Measurements from ENCODE around the gene MED15. TPM values are rescaled to one million over a fixed set of nuclear protein-coding genes. Genes with fewer than 3 reads are reported as not detected.

The MED15 gene
- total and polyA plus RNA-seq, 10 of the 15 experiments (the other 5 are each of a cell fraction or from before 2014, with no cell fraction given): 1.4 to 75.2 (median 26.9) TPM

GRCh38 chr22:20599117-20599516 is 91.7 kb downstream of the MED15 start (continued):
- TF ChIP-seq TAF1 (IDR thresholded peaks at IDR 0.05; ENCODE audit: borderline replicate concordance, low read depth, low read length) (no peak), USF2 (IDR thresholded peaks at IDR 0.05; ENCODE audit: borderline replicate concordance, low read depth, low read length) (no peak), SP1 (IDR thresholded peaks at IDR 0.05; ENCODE audit: low read depth, low read length) (no peak), SMAD1 (IDR thresholded peaks at IDR 0.05; ENCODE audit: low read depth, partially characterized antibody) (no peak), SMC3 (IDR thresholded peaks at IDR 0.05; ENCODE audit: borderline replicate concordance, low read length) (no peak), SREBF1 (IDR thresholded peaks at IDR 0.05; ENCODE audit: low read length) (no peak), MEF2A (IDR thresholded peaks at IDR 0.05; ENCODE audit: insufficient read depth, low read depth, low read length) (no peak)

GRCh38 chr22:20600137-20600673 is 92.8 kb downstream of the MED15 start:
- in situ Hi-C loops (cut with MboI): no loop called here
- Histone ChIP-seq H3K4me2 (ENCODE audit: control insufficient read depth, insufficient read depth) (no peak overlapping the region), H2AFZ (ENCODE audit: control insufficient read depth, low read depth, low read length) (no peak overlapping the region), H4K20me1 (ENCODE audit: control insufficient read depth, insufficient read depth) (no peaks in the 10 kb centered on the region), H3K4me3 (no peak overlapping the region), H3K27me3 (replicated peaks in 1 of 2; ENCODE audit: control insufficient read depth in 2 of 2, insufficient read depth in 2 of 2, low read length in 1 of 2) (no peaks in the 10 kb centered on the region), H3K27ac (ENCODE audit: control insufficient read depth, insufficient read depth) (no peak overlapping the region), H3K9me3 (replicated peaks; ENCODE audit: control insufficient read depth, insufficient read depth, low read length) (no peaks in the 10 kb centered on the region), H3K36me3 (ENCODE audit: control insufficient read depth in 2 of 2, insufficient read depth in 2 of 2, low read length in 1 of 2) (no peaks in the 10 kb centered on the region), H3K4me1 (ENCODE audit: control insufficient read depth, insufficient read depth, low read length) (no peaks in the 10 kb centered on the region), H3K79me2 (ENCODE audit: control insufficient read depth, insufficient read depth, low read length) (no peaks in the 10 kb centered on the region), H3K9ac (ENCODE audit: control insufficient read depth, insufficient read depth, low read length) (no peak overlapping the region)
- no peak for TF ChIP-seq TARDBP (IDR thresholded peaks at IDR 0.05; ENCODE audit: borderline replicate concordance)
- SMC1A ChIA-PET (ENCODE audit: uncharacterized antibody, unreplicated experiment): no interaction called here
- WGBS (ENCODE audit: insufficient coverage, insufficient replicate concordance, low lambda C conversion rate, missing lambda C conversion rate): 67% methylated on average over 8 of the region's 8 CpGs
- FAIRE-seq (no peak), DNase-seq (ENCODE audit: low read depth, low spot score) (no peak), ATAC-seq (no peak)
- intact Hi-C loops (cut with micrococcal nuclease; ENCODE audit: unreplicated experiment): no loop called here
- no TSS peak for BruUV-seq (replicated peaks)
- POLR2A ChIA-PET: no interaction called here
- CTCF ChIA-PET: no interaction called here
- RAD21 ChIA-PET (ENCODE audit: unreplicated experiment): no interaction called here

All from GM12878 (cell line).